ENCODE data around the gene SLC7A10.
"Not testable (repeated sequence)": the region's sequence is repeated elsewhere in the genome, so short reads cannot be mapped to it uniquely, and the experiment has no call there.

The SLC7A10 gene

DNA sequence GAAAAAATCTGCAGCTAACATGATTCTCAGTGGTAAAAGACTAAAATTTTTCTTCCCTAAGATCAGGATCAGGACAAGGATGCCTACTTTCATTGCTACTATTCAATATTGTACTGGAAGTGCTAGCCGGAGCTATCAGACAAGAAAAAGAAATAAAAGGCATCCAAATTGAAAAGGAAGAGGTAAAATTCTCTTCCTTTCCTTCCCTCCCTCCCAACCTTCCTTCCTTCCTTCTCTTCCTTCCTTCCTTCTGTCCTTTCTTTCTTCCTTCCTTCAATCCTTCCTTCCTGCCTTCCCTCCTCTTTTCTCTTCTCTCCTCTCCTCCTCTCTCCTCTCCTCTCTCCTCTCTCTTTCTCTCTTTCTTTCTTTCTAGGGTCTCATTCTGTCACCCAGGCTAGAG lies 58.2 kb downstream of the SLC7A10 start:
- H3K4me3 ChIP-seq, result no peak overlapping the region
- no peak for DNase-seq (ENCODE audit: low spot score)
- TF ChIP-seq, protein P1, sequence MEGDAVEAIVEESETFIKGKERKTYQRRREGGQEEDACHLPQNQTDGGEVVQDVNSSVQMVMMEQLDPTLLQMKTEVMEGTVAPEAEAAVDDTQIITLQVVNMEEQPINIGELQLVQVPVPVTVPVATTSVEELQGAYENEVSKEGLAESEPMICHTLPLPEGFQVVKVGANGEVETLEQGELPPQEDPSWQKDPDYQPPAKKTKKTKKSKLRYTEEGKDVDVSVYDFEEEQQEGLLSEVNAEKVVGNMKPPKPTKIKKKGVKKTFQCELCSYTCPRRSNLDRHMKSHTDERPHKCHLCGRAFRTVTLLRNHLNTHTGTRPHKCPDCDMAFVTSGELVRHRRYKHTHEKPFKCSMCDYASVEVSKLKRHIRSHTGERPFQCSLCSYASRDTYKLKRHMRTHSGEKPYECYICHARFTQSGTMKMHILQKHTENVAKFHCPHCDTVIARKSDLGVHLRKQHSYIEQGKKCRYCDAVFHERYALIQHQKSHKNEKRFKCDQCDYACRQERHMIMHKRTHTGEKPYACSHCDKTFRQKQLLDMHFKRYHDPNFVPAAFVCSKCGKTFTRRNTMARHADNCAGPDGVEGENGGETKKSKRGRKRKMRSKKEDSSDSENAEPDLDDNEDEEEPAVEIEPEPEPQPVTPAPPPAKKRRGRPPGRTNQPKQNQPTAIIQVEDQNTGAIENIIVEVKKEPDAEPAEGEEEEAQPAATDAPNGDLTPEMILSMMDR (IDR thresholded peaks at IDR 0.05), result no peak
- H3K27ac ChIP-seq, result no peak overlapping the region

DNA sequence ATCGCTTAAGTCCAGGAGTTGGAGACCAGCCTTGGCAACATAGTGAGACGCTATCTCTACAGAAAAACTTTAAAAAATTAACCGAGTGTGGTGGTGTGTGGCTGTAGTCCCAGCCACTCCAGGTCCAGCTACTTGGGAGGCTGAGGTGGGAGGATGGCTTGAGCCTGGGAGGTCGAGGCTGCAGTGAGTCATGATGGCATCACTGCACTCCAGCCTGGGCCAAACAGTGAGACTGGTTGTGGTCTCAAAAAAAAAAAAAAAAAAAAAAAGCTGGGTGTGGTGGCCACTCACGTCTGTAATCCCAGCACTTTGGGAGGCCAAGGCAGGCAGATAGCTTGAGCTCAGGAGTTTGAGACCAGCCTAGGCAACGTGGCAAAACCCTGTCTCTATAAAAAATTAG lies 59.6 kb downstream of the SLC7A10 start:
- H3K27ac ChIP-seq; H3K4me3 ChIP-seq; DNase-seq (ENCODE audit: low spot score): not testable (repeated sequence)

DNA sequence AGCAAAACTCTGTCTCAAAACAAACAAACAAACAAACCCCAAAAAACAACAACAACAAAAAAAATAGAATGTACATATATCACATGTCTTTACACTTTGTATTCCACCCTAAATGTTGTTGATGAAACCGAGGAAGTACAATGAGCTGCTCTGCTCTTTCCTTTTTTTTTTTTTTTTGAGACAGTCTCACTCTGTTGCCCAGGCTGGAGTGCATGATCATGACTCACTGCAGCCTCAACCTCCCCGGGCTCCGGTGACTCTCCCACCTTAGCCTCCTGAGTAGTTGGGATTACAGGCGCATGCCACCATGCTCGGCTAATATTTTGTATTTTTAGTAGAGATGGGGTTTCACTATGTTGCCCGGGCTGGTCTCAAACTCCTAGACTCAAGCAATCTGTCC lies 62.2 kb downstream of the SLC7A10 start:
- no peak for DNase-seq (ENCODE audit: low spot score)
- H3K27ac ChIP-seq, result no peak overlapping the region
- no peak overlapping the region for H3K4me3 ChIP-seq
- TF ChIP-seq, protein P1 (IDR thresholded peaks at IDR 0.05), result no peak

DNA sequence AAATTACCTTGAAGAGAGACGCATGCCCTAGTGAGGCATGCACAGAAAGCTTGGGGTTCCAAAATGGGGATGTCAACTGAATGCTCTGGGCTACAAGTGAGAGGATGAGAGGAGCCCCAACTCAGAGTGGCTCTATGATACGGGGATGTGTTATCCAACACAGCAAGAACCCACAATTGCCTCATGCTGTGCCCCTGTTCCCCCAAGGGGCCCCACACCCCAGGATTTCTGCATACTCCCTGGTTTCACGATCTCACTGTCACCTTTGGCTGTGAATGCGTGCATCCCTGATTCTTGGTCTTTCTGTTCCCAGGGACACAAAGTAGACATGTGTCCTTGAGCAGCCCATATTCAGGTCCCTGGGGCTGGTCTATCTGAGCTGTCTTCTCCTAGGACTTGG lies 64.4 kb downstream of the SLC7A10 start:
- DNase-seq (ENCODE audit: low spot score), result no peak
- Histone ChIP-seq H3K4me3 (no peak overlapping the region), H3K27ac (no peak overlapping the region)
- TF ChIP-seq, protein P1 (IDR thresholded peaks at IDR 0.05), result no peak

DNA sequence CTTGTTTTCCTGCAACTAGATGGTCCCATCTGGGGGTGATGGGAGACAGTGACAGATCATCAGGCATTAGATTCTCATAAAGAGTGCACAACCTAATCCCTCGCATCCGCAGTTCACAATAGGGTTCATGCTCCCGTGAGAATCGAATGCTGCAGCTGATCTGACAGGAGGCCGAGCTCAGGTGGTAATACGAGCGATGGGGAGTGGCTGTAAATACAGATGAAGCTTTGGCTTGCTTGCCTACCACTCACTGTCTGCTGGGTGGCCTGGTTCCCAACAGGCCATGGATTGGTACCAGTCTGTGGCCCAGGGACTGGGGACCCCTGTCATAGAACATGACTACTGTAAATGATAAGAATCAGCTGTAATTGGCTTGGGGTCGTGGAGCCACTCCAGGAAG lies 65.8 kb downstream of the SLC7A10 start:
- no peak overlapping the region for H3K27ac ChIP-seq
- no peak overlapping the region for H3K4me3 ChIP-seq
- DNase-seq (ENCODE audit: low spot score), result no peak
- TF ChIP-seq, protein P1 (IDR thresholded peaks at IDR 0.05), result no peak

DNA sequence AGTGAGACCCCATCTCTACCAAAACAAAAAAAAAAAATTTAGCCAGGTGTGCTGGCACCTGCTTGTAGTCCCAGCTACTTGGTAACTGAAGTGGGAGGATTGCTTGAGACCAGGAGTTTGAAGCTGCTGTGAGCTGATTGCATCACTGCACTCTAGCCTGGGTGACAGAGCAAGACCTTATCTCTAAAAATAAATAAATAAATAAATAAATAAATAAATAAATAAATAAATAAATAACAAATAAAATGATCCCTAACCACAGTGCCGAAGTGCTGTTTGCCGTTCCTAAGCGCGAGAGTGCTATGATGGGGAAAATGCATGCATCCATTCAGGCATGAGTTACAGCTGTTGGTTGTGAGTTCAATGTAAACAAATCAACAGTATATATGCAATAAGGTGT lies 66.5 kb downstream of the SLC7A10 start:
- DNase-seq (ENCODE audit: low spot score), result no peak
- Histone ChIP-seq H3K4me3 (no peak overlapping the region), H3K27ac (no peak overlapping the region)
- TF ChIP-seq, protein P1 (IDR thresholded peaks at IDR 0.05), result no peak

All from coronary artery (tissue), 2 donors.